Right lobe of liver (tissue), 4 donors: ENCODE results near the gene RPL37A.

Experiments
- POLR2A ChIP-seq: fragments of 450-650 bp; IDR thresholded peaks from one replicate; pipeline ENCODE4 v1.6.1; 2017; ENCODE audit warnings: antibody characterized with exemption, mild to moderate bottlenecking
- TF ChIP-seq, protein P1 (sequence below), 4 donors: fragments of 200-600 bp in 3 of 4; fragments of 450-650 bp in 1 of 4; IDR thresholded peaks; one replicate each; pipeline versions ENCODE4 v1.5.1 to v1.8.0; 2016 to 2022; ENCODE audit warnings: antibody characterized with exemption in 4 of 4, mild to moderate bottlenecking in 2 of 4
- donor health status: DM: no; HTN: no; CAD: no.
- donor health status: DM: no; HTN: no; CAD: no.
- donor health status: DM: no; HTN: yes; CAD: no.

DNA sequence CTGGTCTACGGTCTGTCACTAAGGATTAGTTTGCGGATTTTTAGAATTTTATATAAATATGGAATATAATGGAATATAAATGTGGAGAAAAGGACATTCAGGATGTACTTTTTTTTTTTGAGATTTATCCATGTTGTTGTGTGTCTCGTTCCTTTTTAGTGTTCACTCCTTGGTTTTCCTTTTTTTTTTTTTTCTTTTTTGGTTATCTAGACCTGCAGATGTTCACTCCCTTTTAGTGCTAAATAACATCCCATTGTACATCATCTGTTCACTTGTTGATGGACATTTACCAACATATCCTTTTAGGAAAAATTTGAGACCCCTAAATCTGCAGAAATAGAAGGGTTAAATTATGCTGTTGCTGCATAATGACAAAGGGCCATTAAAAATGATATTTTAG is 25.5 kb upstream of the RPL37A start:
- TF ChIP-seq, protein P1, sequence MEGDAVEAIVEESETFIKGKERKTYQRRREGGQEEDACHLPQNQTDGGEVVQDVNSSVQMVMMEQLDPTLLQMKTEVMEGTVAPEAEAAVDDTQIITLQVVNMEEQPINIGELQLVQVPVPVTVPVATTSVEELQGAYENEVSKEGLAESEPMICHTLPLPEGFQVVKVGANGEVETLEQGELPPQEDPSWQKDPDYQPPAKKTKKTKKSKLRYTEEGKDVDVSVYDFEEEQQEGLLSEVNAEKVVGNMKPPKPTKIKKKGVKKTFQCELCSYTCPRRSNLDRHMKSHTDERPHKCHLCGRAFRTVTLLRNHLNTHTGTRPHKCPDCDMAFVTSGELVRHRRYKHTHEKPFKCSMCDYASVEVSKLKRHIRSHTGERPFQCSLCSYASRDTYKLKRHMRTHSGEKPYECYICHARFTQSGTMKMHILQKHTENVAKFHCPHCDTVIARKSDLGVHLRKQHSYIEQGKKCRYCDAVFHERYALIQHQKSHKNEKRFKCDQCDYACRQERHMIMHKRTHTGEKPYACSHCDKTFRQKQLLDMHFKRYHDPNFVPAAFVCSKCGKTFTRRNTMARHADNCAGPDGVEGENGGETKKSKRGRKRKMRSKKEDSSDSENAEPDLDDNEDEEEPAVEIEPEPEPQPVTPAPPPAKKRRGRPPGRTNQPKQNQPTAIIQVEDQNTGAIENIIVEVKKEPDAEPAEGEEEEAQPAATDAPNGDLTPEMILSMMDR (IDR thresholded peaks at IDR 0.05) = no peak
- TF ChIP-seq POLR2A = no peak
